ENCODE results near the gene RAB36. TPM values are rescaled to one million over a fixed set of nuclear protein-coding genes. Genes with fewer than 3 reads are reported as not detected.
"Not testable (repeated sequence)": the region's sequence is repeated elsewhere in the genome, so short reads cannot be mapped to it uniquely, and the experiment has no call there.

The RAB36 gene
- polyA plus RNA-seq, 1 donor from 2014 or later, result 3.2 TPM

- H4K20me1 ChIP-seq (ENCODE audit: insufficient read depth), result no peaks in the 10 kb centered on the region
- H3K27ac ChIP-seq (ENCODE audit: low read length), result no peak overlapping the region
- no peaks in the 10 kb centered on the region for H3K36me3 ChIP-seq (ENCODE audit: insufficient read depth, low read length)
- H3K4me2 ChIP-seq (ENCODE audit: low read length), result no peak overlapping the region
- TF ChIP-seq SMC3 (conservative IDR thresholded peaks at IDR 0.05; ENCODE audit: poor library complexity), result no peak
- TF ChIP-seq POLR2AphosphoS5 (IDR thresholded peaks at IDR 0.05), result no peak
- no peak for TF ChIP-seq MXI1 (conservative IDR thresholded peaks at IDR 0.05; ENCODE audit: poor library complexity, severe bottlenecking)
- no peak for TF ChIP-seq RAD21 (conservative IDR thresholded peaks at IDR 0.05)
- TF ChIP-seq, protein P1, sequence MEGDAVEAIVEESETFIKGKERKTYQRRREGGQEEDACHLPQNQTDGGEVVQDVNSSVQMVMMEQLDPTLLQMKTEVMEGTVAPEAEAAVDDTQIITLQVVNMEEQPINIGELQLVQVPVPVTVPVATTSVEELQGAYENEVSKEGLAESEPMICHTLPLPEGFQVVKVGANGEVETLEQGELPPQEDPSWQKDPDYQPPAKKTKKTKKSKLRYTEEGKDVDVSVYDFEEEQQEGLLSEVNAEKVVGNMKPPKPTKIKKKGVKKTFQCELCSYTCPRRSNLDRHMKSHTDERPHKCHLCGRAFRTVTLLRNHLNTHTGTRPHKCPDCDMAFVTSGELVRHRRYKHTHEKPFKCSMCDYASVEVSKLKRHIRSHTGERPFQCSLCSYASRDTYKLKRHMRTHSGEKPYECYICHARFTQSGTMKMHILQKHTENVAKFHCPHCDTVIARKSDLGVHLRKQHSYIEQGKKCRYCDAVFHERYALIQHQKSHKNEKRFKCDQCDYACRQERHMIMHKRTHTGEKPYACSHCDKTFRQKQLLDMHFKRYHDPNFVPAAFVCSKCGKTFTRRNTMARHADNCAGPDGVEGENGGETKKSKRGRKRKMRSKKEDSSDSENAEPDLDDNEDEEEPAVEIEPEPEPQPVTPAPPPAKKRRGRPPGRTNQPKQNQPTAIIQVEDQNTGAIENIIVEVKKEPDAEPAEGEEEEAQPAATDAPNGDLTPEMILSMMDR (IDR thresholded peaks at IDR 0.05; ENCODE audit: poor library complexity, severe bottlenecking), result no peak
- H2AFZ ChIP-seq (ENCODE audit: low read depth, low read length), result no peak overlapping the region
- H3K79me2 ChIP-seq (replicated peaks; ENCODE audit: insufficient read depth, low read length), result no peaks in the 10 kb centered on the region
- H3F3A ChIP-seq (ENCODE audit: insufficient read depth, low read length, poor library complexity, severe bottlenecking), result no peaks in the 10 kb centered on the region
- H3K4me3 ChIP-seq (ENCODE audit: low read length), result no peak overlapping the region
- H3K27me3 ChIP-seq (ENCODE audit: insufficient read depth, low read depth, low read length), result no peaks in the 10 kb centered on the region
- no peak overlapping the region for H3K9ac ChIP-seq (ENCODE audit: low read length)
- no peaks in the 10 kb centered on the region for H3K9me2 ChIP-seq (ENCODE audit: insufficient read depth, low read length)
- H3K9me3 ChIP-seq (ENCODE audit: low read length), result no peaks in the 10 kb centered on the region
Observed at GRCh38 chr22:23133922-23134321, 11.4 kb upstream of the RAB36 start.

DNA sequence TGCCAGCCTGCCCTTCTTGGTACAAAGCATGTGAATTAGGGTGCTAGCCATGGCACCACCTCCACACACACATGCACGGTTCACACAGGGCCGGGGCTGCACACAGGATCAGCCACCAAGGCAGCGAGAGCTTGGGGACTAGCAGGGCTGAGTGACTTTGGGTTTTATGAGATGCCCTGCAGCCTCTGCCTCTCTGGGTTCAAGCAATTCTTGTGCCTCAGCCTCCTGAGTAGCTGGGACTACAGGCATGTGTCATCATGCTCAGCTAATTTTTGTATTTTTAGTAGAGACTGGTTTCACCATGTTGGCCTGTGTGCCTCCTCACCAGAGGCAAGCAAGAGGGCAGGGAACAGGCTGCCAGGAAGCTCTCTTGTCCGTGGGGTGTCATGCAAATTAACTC, 8.3 kb upstream of the RAB36 start:
- not testable (repeated sequence) for H3K9me3 ChIP-seq (ENCODE audit: low read length); H3K27ac ChIP-seq (ENCODE audit: low read length); H4K20me1 ChIP-seq (ENCODE audit: insufficient read depth); H3K79me2 ChIP-seq (replicated peaks; ENCODE audit: insufficient read depth, low read length); H3K9ac ChIP-seq (ENCODE audit: low read length); H3K9me2 ChIP-seq (ENCODE audit: insufficient read depth, low read length); H3K27me3 ChIP-seq (ENCODE audit: insufficient read depth, low read depth, low read length); H3F3A ChIP-seq (ENCODE audit: insufficient read depth, low read length, poor library complexity, severe bottlenecking); H3K4me3 ChIP-seq (ENCODE audit: low read length); H3K36me3 ChIP-seq (ENCODE audit: insufficient read depth, low read length); H3K4me2 ChIP-seq (ENCODE audit: low read length); H2AFZ ChIP-seq (ENCODE audit: low read depth, low read length)

GRCh38 chr22:23137468-23137867, 7.8 kb upstream of the RAB36 start:
- Histone ChIP-seq H3K9ac (ENCODE audit: low read length) (no peak overlapping the region), H4K20me1 (ENCODE audit: insufficient read depth) (no peaks in the 10 kb centered on the region), H3K36me3 (ENCODE audit: insufficient read depth, low read length) (no peaks in the 10 kb centered on the region), H3K4me3 (ENCODE audit: low read length) (no peak overlapping the region), H3K79me2 (replicated peaks; ENCODE audit: insufficient read depth, low read length) (no peaks in the 10 kb centered on the region), H3K27ac (ENCODE audit: low read length) (no peak overlapping the region), H2AFZ (ENCODE audit: low read depth, low read length) (no peak overlapping the region), H3K9me3 (ENCODE audit: low read length) (no peaks in the 10 kb centered on the region), H3K27me3 (ENCODE audit: insufficient read depth, low read depth, low read length) (no peaks in the 10 kb centered on the region), H3K4me2 (ENCODE audit: low read length) (no peak overlapping the region), H3F3A (ENCODE audit: insufficient read depth, low read length, poor library complexity, severe bottlenecking) (no peaks in the 10 kb centered on the region), H3K9me2 (ENCODE audit: insufficient read depth, low read length) (no peaks in the 10 kb centered on the region)
- TF ChIP-seq EZH2 (IDR thresholded peaks at IDR 0.05; ENCODE audit: borderline replicate concordance, insufficient read depth, low read length, poor library complexity, severe bottlenecking), result no peak
- no peak for TF ChIP-seq SMC3 (conservative IDR thresholded peaks at IDR 0.05; ENCODE audit: poor library complexity)
- TF ChIP-seq, protein P2, sequence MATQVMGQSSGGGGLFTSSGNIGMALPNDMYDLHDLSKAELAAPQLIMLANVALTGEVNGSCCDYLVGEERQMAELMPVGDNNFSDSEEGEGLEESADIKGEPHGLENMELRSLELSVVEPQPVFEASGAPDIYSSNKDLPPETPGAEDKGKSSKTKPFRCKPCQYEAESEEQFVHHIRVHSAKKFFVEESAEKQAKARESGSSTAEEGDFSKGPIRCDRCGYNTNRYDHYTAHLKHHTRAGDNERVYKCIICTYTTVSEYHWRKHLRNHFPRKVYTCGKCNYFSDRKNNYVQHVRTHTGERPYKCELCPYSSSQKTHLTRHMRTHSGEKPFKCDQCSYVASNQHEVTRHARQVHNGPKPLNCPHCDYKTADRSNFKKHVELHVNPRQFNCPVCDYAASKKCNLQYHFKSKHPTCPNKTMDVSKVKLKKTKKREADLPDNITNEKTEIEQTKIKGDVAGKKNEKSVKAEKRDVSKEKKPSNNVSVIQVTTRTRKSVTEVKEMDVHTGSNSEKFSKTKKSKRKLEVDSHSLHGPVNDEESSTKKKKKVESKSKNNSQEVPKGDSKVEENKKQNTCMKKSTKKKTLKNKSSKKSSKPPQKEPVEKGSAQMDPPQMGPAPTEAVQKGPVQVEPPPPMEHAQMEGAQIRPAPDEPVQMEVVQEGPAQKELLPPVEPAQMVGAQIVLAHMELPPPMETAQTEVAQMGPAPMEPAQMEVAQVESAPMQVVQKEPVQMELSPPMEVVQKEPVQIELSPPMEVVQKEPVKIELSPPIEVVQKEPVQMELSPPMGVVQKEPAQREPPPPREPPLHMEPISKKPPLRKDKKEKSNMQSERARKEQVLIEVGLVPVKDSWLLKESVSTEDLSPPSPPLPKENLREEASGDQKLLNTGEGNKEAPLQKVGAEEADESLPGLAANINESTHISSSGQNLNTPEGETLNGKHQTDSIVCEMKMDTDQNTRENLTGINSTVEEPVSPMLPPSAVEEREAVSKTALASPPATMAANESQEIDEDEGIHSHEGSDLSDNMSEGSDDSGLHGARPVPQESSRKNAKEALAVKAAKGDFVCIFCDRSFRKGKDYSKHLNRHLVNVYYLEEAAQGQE (IDR thresholded peaks at IDR 0.05; ENCODE audit: borderline replicate concordance), result no peak
- TF ChIP-seq EP300 (conservative IDR thresholded peaks at IDR 0.05; ENCODE audit: poor library complexity, severe bottlenecking), result no peak
- TF ChIP-seq POLR2AphosphoS5 (IDR thresholded peaks at IDR 0.05), result no peak
- TF ChIP-seq, protein P1 (IDR thresholded peaks at IDR 0.05; ENCODE audit: poor library complexity, severe bottlenecking), result no peak
- TF ChIP-seq MXI1 (conservative IDR thresholded peaks at IDR 0.05; ENCODE audit: poor library complexity, severe bottlenecking), result no peak
- TF ChIP-seq RAD21 (conservative IDR thresholded peaks at IDR 0.05), result no peak
- TF ChIP-seq TAF1 (IDR thresholded peaks at IDR 0.05; ENCODE audit: low read depth), result no peak

Measured in neural cell (in vitro differentiated cells).